Hematopoietic multipotent progenitor cell treated with erythropoietin and hydrocortisone succinate and interleukin-3 and kit ligand, for 17 days (in vitro differentiated cells): ENCODE data around the gene ZNF253.
"Not testable (repeated sequence)": the region's sequence is repeated elsewhere in the genome, so short reads cannot be mapped to it uniquely, and the experiment has no call there.

Experiments
- DNase-seq: peaks from one replicate; pipeline ENCODE4 v3.0.0-alpha.2; 2015; ENCODE audit warnings: low spot score

The ZNF253 gene

DNA sequence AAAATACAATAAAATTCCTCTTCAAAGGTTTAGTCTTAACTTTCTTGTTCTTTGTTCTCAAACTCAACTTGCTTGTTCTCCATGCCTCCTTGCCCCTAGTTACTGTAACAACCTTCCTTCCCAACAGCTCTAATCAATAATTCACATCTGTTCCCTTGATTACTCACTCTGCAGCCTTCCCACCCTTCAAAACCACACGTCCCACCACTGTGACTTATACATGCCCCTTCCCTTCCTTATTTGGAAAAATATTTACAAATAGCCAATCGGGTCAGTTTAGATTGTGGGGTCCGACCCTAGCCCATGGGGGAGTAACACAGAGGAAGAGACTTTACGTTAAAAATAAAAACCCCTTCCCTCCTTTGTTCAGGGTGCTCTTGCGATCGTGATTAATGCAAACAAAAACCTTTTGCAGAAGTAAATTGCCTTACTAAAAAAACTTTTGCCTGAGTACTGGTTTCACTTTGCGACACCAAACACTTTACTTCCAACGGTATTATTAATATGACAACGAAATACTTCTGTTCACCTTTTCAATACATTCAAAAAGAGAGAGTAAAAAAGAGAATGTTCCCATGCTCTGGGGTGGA is 34.6 kb downstream of the ZNF253 start:
- DNase-seq, result no peak

DNA sequence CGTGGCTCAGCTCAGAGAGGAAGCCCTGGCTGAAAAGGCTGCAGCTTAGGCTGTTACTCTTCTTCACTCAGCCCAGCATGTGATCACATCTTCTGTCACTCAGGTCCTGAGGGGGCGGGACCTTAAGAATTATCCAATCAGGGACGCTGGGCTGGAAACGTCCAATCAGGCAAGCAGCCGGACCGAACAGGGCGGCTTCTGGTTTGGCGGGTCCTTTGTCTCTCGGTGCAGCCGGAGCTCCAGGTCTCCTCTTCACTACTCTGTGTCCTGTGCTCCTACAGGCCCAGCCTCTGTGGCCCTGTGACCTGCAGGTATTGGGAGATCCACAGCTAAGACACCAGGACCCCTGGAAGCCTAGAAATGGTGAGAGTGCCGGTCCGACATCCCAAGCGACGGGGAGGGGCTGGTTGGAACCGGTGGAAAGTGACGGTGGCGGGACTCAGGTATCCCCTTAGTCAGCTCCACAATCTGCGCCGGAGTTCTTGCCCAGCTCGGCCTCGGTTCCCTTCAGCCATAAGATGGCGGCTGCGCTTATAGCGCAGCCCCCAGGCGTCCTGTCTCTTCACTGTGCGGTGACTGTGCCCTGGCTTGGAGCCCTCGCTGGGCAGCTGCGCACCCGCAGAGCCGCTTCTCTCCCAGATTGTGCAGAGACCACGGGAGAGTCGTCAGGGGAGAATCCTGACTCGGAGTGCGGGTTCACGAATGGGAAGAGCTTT is 35.2 kb downstream of the ZNF253 start, which contains the start of gene ZNF93:
ZNF93 (plus strand) TSS at position 218 of the 716 bp plus-strand sequence; CDS start at position 361, 143 bp downstream.
- DNase-seq, result peak; percentile 4

DNA sequence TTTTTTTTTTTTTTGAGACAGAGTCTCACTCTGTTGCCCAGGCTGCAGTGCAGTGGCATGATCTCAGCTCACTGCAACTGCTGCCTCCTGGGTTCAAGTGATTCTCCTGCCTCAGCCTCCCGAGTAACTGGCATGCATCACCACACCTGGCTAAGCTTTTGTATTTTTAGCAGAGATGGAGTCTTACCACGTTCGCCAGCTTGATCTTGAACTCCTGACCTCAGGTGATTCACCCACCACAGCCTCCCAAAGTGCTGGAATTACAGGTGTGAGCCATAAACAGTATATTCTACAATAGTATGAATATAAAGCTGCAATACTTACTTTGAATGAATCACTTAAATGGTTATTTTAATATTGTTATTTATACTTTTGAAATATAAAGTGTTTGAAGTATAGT is 41.9 kb downstream of the ZNF253 start:
- not testable (repeated sequence) for DNase-seq

DNA sequence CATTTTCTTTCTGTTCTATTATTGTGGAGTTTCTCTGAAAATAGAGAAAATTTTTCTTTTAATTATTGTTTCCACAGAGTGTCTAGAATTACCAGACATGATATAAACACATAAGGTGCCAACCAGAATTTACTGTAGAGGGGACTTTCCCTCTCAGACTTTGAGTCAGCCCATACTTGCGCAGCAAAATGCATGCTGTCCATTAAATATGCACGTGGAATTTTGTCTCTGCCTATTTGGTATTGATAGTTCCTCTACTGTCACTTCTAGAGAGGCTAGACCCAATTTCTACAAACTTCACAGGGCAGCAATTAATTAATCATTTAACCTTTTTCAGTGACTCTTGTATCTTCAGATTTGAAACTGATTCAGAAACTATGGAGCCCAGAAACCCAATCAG is 44.0 kb downstream of the ZNF253 start:
- DNase-seq, result no peak

DNA sequence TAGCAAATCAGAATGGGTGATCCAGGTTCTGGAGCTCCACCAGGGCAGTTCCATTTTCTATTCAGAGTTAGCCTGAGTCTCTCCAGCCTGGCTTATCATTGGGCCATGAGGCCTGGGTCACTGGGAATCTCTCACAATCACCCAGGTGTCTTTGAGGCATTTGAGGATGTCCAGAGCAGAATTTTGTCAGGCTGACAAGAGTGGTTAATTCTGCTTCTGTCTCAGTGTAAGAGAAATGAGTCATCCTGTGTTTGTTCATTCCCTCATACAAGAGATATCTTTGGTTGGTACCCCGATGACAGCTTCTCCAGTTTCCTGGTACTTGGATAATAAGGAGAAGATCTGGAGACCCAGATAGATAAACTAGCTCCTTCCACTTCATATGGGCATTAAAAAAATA is 45.5 kb downstream of the ZNF253 start:
- no peak for DNase-seq

DNA sequence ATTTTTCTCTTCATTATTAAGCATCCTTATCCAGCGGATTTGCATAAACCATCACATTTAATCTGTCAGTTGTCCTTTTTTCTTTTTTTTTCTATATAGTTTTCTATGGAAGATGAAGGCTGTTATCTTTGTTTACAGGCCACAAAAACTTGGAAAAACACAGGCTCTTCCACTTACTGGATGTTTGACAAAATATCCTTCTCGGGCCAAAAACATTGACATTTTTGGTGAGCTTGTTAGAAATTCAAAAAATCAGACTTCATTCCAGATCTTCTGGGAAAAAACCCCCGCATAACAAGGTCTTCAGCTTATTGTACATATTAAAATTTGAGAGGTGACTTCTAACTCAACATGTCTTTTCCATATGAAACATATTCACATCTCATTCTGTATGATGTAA is 48.9 kb downstream of the ZNF253 start:
- no peak for DNase-seq

DNA sequence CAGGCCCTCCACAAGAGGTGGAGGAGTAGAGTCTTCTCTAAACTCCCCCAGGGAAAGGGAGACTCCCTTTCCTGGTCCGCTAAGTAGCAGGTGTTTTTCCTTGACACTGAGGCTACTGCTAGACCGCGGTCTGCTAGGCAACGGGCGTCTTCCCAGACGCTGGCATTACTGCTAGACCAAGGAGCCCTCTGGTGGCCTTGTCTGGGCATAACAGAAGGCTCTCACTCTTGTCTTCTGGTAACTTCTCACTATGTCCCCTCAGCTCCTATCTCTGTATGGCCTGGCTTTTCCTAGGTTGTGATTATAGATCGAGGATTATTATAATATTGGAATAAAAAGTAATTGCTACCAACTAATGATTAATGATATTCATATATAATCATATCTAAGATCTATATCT is 64.7 kb downstream of the ZNF253 start:
- DNase-seq, result not testable (repeated sequence)

DNA sequence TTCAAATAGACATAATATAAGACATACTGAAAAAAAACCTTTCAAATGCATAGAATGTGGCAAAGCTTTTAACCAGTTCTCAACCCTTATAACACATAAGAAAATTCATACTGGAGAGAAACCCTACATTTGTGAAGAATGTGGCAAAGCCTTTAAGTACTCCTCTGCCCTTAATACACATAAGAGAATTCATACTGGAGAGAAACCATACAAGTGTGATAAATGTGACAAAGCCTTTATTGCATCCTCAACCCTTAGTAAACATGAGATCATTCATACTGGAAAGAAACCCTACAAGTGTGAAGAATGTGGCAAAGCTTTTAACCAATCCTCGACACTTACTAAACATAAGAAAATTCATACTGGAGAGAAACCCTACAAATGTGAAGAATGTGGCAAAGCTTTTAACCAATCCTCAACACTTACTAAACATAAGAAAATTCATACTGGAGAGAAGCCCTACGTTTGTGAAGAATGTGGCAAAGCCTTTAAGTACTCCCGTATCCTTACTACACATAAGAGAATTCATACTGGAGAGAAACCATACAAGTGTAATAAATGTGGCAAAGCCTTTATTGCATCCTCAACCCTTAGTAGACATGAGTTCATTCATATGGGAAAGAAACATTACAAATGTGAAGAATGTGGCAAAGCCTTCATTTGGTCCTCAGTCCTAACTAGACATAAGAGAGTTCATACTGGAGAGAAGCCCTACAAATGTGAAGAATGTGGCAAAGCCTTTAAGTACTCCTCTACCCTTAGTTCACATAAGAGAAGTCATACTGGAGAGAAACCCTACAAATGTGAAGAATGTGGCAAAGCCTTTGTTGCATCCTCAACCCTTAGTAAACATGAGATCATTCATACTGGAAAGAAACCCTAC is 68.0 kb downstream of the ZNF253 start:
- not testable (repeated sequence) for DNase-seq

DNA sequence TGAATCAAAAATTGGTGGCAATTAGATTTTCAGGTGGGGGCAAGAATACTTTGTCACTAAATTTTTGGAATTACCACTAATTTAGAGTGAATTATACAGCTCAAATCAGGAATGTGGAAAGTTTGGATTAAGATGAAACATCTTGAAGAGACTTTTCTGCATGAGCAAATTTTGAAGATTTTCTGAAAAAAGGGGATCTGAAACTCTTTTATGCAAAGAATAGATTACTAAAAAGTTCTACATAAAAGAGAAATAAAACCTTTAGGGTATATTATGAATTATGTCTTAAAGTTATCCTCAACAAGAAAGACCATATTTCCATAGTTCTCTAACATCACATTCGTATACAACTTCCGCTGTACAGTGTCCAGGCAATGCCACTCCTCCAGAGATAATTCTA is 71.7 kb downstream of the ZNF253 start:
- no peak for DNase-seq

DNA sequence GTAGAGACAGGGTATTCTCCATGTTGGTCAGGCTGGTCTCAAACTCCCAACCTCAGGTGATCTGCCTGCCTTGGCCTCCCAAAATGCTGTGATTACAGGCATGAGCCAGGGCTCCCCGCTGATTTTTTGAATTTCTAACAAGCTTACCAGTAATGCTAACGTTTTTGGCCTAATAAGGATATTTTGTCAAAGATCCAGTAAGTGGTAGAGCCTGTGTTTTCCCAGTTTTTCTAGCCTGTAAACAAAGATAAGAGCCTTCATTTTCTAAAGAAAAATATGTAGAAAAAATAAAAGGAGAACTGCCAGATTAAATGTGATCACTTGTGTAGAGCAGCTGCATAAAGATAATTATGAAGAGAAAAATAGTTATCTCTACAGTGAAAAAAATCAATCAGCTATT is 72.8 kb downstream of the ZNF253 start:
- DNase-seq, result no peak

DNA sequence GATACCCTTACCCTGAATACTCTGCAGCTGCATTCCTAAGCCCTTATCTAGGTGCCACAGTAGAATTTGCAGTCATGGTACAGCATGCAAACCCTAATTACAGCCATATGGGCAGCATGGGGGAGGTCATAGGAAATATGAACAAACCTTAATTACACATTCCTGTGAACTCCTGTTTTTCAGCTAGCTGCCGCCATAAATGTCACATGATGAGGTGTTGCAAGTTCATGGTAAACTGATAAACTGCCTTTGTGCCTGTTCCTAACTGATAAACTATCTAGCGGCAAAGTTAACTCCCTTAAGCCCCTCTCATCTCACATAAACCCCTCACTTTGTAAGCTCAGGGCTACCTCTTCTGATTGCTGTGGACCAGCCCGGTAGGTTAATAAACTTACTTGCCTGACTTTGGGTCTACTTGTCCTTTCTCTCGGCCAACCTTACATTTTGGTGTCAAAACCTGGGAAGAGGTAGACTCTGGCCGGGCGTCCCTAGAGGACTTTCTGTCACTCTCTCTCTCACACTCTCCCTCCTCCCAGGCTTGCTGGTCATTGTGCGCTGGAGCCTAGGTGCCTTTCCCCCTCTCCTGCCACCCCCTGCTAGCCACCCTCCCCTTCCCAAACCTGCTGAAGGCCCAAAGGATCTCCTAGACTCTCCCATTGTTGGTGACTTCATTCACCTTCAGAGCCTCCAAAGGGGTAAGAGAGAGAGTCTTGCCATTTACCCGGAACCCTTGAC is 78.3 kb downstream of the ZNF253 start:
- no peak for DNase-seq
